22Rv1 (cell line): ENCODE data around the gene PCDHGC3.

Experiments
- H3K27ac ChIP-seq: fragments of 450-650 bp; 2 replicates; pipeline ENCODE4 v1.5.1; 2017
- CTCF ChIP-seq: fragments of 450-650 bp; IDR thresholded peaks from 2 replicates; pipeline ENCODE4 v1.5.1; 2017; ENCODE audit warnings: mild to moderate bottlenecking
- ZFX ChIP-seq: fragments of 450-650 bp; IDR thresholded peaks from 2 replicates; pipeline ENCODE4 v1.6.1; 2017; ENCODE audit warnings: antibody characterized with exemption, borderline replicate concordance

Gene PCDHGC3

GRCh38 chr5:141517880-141518617 lies 42.3 kb downstream of the PCDHGC3 start:
- no peak overlapping the region for H3K27ac ChIP-seq
- TF ChIP-seq CTCF (no peak), ZFX (no peak)

- TF ChIP-seq ZFX, result no peak
- no peak for TF ChIP-seq CTCF
- H3K27ac ChIP-seq, result no peak overlapping the region
These were observed 42.9 kb downstream of the PCDHGC3 start for GRCh38 chr5:141518618-141519015.

- TF ChIP-seq CTCF (no peak), ZFX (no peak)
- no peak overlapping the region for H3K27ac ChIP-seq
These were observed 44.1 kb downstream of the PCDHGC3 start for GRCh38 chr5:141519605-141520565.

- TF ChIP-seq ZFX, result no peak
- TF ChIP-seq CTCF, result no peak
- H3K27ac ChIP-seq, result peak overlapping the region; percentile 23; the same call in 1 of the 2 replicates
These were observed 45.5 kb downstream of the PCDHGC3 start for GRCh38 chr5:141521244-141521781.

GRCh38 chr5:141522301-141522700 lies 46.5 kb downstream of the PCDHGC3 start:
- H3K27ac ChIP-seq, result no peak overlapping the region
- TF ChIP-seq ZFX, result no peak
- TF ChIP-seq CTCF, result no peak

GRCh38 chr5:141523991-141524390 lies 48.2 kb downstream of the PCDHGC3 start:
- no peak for TF ChIP-seq ZFX
- TF ChIP-seq CTCF, result no peak
- no peak overlapping the region for H3K27ac ChIP-seq
